HuH-7 (cell line): ENCODE results near the gene ALDH3A1.

Experiments
- DNase-seq: peaks from one replicate; pipeline ENCODE4 v3.0.0; 2011; ENCODE audit warnings: low spot score

ALDH3A1 gene

DNA sequence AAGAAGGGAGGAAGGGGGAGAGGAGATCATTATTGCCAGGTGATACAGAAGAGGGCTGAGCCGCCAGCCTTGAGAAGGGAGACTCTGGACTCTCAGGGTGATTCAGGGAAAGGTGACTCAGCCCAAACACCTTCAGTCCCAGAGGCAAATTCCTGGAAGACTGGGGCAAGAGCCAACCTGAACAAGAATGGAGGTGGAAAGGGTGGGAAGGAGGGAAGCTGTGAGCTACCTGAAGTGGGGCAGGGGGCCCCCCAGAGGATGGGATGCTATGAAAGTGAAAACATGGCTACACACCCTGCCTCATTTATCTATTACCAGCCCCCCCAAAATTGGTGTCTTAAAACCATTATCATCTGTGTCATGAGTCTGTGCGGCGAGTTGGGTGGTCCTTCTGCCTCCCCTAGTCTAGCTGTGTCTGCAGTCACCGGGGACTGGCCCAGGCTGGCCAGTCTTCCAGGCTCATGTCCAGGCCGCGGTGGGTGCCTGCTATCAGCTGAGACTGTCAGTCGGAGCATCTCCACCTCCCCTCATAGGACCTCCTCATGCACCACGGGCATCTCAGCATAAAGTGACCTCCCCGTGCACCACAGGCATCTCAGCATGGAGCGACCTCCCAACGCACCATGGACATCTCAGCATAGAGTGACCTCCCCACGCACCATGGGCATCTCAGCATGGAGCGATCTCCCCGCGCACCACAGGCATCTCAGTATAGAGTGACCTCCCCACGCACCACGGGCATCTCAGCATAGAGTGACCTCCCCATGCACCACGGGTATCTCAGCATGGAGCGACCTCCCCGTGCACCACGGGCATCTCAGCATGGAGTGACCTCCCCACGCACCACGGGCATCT lies 28.5 kb downstream of the ALDH3A1 start:
- no peak for DNase-seq

DNA sequence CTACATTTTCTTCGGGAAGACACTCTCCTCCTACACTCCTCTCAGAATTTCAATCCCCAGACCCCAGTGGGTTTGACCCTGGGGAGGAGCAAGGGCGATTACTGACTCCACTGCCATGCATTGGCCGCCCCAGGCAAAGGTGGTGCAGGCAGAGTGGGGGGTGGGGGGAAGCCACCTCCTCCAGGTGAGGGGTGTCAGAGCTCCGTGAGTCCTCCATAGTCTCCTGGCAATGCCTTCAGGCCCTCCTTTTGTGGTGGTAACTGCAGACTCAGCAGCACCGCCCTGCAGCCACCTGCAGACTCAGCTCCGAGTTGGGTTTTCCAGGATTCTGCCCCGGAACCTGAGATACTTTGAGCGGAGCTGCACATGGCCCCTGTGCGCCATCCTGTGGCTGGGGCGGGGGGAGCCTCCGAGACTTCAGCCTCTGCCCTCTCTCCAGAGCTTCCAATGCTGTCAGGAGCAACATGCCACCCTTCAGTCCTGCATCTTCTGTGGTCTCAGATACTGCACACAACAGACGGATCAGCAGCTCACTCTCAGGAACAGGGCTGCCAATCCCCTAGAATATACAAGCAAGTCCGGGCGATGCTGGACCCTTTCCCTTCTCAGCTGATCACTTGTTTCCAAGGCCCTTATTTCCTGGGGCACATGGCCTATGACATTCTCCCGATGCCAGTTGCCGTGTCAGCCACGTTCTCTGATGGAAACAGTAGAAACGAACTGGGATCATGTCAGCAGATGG lies 29.3 kb downstream of the ALDH3A1 start:
- DNase-seq: peak; percentile 43

- no peak for DNase-seq
Observed at GRCh38 chr17:19718041-19718612, 30.0 kb downstream of the ALDH3A1 start.

DNA sequence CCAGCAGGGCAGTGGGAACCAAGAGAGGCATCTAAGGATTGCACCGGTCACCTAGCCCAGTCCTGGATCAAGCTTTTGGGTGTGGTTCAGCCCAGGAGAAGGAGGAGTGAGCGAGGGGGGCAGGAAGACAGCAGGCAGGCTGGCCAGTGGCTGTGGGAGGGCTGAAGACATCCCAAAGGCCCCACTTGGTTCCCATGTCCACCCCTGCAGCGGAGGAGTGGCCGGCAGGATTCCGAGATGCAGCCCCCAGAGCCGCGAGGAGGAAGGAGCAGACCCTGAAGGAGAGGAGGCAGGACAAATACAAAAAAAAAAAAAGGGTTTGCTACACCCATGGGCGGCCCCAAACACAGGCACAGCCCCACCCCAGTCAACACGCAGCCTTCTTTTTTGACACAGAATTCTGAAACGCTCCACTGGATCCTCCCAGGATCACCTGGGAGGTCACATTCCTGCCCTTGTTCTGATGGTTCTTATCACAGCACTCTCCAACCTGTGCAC lies 30.6 kb downstream of the ALDH3A1 start:
- no peak for DNase-seq

- DNase-seq: no peak
Observed at GRCh38 chr17:19717031-19717360, 31.1 kb downstream of the ALDH3A1 start.

DNA sequence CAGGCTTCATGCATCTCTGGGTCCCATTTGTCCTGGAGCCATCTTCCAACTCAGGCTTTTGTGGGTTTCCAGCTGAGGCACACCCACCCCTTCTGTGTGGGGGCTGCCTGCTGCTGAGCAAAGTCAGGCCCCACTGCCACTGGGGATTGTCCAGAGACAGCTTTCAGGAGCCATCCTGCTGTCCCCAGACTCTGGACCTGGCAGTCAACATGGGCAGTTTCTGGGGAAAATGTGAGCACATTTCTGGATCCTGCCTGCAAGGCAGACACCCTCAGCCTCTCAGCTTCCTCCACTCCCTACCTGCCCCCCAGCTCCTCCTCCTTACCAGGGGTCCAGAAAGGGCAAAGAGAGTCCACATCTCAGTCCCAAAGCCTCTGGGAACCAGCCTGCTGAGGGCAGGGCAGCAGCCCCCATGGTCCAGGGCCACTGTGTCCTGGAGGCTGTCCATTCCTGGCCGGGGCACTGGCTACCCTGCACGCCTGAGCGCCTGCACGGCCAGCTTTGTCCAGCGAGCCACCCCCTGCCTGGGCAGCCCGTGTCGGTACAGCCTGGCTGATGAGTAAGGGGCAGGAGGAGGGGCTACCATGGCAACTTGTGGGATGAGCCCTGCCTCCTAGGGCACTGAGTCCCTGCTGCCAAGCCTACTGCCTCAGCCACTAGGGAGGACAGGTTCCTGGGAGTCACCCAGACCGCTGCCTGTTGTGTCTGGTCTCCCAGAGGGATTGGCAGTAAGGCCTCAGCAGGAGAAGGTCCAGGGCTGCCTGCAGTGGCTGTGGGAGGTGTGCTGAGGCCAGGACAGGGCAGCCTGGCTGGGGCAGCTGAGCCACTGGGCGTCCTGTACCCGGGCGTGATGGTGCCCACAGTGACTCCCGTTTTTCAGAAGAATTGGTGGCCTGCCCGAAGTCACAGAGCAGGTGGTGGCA lies 31.7 kb downstream of the ALDH3A1 start, which contains the start of gene SLC47A2:
SLC47A2 (minus strand) TSS at position 477 of the 923 bp plus-strand sequence; CDS start at position 448, 29 bp downstream.
- DNase-seq: no peak

- DNase-seq: no peak
Observed at GRCh38 chr17:19714542-19715411, 33.3 kb downstream of the ALDH3A1 start.

DNA sequence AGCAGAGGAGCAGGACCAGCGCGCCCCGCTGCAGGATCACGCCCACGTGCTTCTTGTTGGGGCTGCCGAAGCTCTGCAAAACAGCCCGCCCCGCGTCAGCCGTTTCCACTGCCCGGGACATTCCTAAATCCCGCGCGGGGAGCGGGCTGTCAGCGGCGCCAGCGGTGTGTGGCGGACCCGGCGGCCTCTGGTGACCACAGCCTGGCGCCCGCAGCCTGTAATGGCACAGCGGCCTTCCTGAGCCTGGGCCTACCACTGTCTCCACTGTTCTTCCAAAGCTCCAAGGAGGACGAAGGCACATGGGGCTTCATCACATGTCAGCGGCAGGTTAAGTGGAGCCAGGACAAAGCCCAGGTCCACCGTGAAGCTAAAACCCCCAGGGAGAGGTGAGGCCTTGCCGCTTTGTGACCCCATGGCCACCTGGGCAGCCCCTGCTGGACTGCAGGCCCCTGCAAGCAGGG lies 34.2 kb downstream of the ALDH3A1 start:
- no peak for DNase-seq

DNA sequence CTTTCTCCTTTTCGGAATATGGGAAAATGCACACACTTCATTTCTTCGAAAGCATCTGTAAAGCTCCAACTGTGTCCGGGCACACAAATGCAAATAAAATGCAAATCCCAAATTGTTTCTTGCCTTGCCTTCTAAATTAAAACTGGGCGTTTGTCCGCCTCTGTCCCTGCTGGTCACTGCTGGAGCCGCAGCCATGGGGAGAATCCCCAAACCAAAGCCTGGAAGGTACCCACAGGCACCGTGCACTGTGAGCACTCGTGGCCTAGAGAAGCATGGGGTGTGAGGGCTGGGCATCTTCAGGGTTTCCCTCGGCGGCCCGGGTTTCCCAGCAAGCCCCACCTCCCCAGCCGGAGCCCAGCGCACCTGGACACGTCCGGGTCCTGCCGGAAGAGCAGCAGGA lies 34.6 kb downstream of the ALDH3A1 start:
- no peak for DNase-seq

GRCh38 chr17:19712436-19713004 lies 35.6 kb downstream of the ALDH3A1 start:
- no peak for DNase-seq

DNA sequence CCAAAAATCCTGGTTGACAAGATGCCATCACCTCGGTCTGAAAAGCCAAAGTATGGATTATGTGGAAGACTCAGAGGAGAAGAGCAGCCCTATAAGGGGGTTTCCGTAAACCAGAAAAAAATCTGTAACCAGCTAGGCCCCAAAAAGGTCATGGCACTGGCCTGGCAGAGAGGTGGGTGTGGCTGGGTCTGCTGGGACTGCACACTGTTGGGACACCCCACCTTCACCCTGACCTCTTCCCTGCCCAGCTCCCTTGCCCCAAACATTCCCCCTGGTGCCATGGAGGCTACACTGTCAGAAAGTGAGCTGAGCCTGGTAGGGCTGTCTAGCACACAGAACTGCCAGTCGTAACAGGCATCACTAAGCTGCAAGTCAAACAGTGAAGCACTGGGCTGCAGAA lies 38.3 kb downstream of the ALDH3A1 start:
- peak; percentile 4 for DNase-seq

GRCh38 chr17:19708431-19709175 lies 39.5 kb downstream of the ALDH3A1 start:
- DNase-seq: no peak

DNA sequence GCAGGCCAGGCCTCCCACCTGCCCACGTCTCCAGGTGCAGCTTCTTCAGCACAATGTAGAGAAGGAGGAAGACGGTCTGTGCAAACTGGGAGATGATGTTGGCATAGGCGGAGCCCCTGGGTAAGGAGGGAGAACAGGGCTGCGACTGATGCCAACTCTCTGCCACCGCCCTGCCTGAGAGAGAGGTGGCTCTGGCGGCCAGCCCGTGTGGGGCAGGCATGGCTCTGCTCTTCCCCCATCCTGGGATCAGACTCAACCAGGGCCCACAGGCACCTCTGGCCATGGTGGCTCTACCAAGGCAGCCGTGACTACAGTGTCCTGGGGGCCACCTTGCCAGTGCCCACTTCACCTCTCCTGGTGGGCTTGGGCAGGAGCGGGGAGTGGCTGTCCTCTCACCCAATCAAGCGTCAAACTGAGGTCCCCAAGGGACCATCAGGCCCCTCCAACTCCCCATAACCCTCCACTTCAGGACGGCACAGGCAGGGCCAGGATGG lies 40.3 kb downstream of the ALDH3A1 start:
- peak; percentile 2 for DNase-seq

- DNase-seq: no peak
Observed at GRCh38 chr17:19706791-19707727, 41.0 kb downstream of the ALDH3A1 start.

DNA sequence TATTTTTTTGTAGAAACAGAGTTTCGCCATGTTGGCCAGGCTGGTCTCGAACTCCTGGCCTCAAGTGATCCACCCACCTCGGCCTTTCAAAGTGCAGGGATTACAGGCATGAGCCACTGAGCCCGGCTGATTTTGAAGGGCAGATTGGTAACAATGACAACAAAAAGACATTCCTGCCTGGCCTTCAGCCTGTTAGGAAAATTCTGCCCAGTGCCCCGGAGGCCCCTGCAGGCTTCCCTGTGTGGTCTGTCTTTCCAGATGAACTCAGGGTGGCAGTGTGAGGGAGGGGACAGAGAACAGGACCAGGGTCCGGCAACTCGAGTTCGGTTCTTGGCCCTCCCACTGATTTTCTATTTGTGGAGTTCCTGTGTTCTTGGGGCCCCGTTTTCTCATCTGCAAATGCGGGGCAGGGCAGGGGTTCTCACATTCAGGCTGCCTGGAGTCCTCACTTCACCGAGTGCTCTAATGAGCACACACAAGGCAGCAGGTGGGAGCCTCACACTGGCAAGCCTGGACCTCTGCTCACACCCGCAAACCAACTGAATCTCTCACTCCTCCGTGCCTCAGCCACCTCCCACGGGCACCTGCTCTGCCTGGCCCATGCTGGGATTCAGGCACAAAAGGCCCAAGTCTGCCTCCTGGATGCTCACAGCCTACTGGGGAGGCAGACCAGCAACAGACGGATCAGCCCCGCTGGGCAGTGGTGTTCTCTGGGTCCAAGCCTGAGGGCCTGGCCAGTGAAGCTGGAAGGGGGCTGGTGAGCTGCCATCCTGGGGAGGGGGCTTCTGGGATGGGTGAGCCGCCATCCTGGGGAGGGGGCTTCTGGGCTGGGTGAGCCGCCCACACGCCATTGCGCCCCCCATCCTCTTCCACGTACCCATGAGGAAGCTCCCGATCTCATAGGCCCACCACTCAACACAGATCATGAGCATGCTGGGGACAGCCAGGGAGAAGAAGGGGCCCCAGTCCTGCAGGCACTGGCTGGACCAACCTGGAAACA lies 42.0 kb downstream of the ALDH3A1 start:
- DNase-seq: peak; percentile 5

- no peak for DNase-seq
Observed at GRCh38 chr17:19705201-19705600, 42.9 kb downstream of the ALDH3A1 start.
